Erythroblast (primary cell): Measurements from ENCODE around the gene CALML5.

ENCODE experiments used
- GATA1 ChIP-seq: IDR thresholded peaks from 2 replicates; pipeline ENCODE4 v1.6.1; 2011; ENCODE audit warnings: low read depth, mild to moderate bottlenecking, control low read depth, low read length, moderate library complexity
- POLR2A ChIP-seq: IDR thresholded peaks from 2 replicates; pipeline ENCODE4 v1.6.1; 2011; ENCODE audit warnings: mild to moderate bottlenecking, low read length

DNA sequence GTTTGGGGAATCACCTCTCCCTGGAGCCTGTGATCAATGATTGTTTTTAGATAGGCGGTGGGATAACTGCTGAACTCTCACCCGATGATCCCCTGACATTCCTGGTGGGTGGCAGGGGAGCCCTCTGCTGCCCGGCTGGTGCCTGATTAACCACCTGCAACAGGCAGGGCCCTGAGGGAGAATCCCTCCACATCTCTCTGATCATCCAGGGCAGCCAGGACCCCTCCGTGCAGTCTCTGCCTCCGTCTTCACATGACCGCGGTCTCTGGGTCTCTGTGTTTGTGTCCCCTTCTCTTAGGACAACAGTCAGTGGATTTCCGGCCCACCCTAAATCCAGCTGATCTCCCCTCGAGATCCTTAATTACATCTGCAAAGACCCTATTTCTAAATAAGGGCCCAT is 17.4 kb downstream of the CALML5 start:
- TF ChIP-seq POLR2A (no peak), GATA1 (no peak)
